ENCODE measurements around the gene PRKCB.

DNA sequence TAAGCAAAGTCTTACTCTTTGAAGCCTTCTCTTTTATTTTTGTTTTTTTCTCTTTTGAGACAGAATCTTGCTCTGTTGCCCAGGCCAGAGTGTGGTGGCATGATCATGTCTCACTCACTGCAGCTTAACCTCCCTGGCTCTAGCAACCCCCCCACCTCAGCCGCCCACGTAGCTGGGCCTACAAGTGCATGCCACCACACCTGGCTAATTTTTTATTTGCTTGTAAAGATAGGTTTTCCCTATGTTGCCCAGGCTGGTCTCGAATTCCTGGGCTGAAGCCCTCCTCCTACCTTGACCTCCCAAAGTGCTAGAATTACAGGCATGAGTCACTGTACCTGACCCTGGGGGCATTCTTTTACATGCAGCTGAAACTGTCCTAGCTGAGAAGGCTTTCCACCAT is 154.7 kb downstream of the PRKCB start:
- TF ChIP-seq, protein P1, sequence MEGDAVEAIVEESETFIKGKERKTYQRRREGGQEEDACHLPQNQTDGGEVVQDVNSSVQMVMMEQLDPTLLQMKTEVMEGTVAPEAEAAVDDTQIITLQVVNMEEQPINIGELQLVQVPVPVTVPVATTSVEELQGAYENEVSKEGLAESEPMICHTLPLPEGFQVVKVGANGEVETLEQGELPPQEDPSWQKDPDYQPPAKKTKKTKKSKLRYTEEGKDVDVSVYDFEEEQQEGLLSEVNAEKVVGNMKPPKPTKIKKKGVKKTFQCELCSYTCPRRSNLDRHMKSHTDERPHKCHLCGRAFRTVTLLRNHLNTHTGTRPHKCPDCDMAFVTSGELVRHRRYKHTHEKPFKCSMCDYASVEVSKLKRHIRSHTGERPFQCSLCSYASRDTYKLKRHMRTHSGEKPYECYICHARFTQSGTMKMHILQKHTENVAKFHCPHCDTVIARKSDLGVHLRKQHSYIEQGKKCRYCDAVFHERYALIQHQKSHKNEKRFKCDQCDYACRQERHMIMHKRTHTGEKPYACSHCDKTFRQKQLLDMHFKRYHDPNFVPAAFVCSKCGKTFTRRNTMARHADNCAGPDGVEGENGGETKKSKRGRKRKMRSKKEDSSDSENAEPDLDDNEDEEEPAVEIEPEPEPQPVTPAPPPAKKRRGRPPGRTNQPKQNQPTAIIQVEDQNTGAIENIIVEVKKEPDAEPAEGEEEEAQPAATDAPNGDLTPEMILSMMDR (IDR thresholded peaks at IDR 0.05): no peak
- no peak for TF ChIP-seq SREBF2 (IDR thresholded peaks at IDR 0.05)
- no peak for TF ChIP-seq ZFP36 (IDR thresholded peaks at IDR 0.05; ENCODE audit: borderline replicate concordance, partially characterized antibody)
- TF ChIP-seq RAD21 (conservative IDR thresholded peaks at IDR 0.05 in 1 of 2, IDR thresholded peaks at IDR 0.05 in 1 of 2): no peak
- TF ChIP-seq MYC (IDR thresholded peaks at IDR 0.05; ENCODE audit: borderline replicate concordance, low read length): no peak
- TF ChIP-seq, protein P2, sequence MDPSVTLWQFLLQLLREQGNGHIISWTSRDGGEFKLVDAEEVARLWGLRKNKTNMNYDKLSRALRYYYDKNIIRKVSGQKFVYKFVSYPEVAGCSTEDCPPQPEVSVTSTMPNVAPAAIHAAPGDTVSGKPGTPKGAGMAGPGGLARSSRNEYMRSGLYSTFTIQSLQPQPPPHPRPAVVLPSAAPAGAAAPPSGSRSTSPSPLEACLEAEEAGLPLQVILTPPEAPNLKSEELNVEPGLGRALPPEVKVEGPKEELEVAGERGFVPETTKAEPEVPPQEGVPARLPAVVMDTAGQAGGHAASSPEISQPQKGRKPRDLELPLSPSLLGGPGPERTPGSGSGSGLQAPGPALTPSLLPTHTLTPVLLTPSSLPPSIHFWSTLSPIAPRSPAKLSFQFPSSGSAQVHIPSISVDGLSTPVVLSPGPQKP (IDR thresholded peaks at IDR 0.05; ENCODE audit: low read depth, low read length): no peak
- TF ChIP-seq, protein P3, sequence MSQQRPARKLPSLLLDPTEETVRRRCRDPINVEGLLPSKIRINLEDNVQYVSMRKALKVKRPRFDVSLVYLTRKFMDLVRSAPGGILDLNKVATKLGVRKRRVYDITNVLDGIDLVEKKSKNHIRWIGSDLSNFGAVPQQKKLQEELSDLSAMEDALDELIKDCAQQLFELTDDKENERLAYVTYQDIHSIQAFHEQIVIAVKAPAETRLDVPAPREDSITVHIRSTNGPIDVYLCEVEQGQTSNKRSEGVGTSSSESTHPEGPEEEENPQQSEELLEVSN (IDR thresholded peaks at IDR 0.05; ENCODE audit: borderline replicate concordance, low read depth): no peak
- TF ChIP-seq, protein P4, sequence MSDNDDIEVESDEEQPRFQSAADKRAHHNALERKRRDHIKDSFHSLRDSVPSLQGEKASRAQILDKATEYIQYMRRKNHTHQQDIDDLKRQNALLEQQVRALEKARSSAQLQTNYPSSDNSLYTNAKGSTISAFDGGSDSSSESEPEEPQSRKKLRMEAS (IDR thresholded peaks at IDR 0.05): no peak
- TF ChIP-seq CHD2 (IDR thresholded peaks at IDR 0.05; ENCODE audit: low read length, partially characterized antibody): no peak
- TF ChIP-seq, protein P5, sequence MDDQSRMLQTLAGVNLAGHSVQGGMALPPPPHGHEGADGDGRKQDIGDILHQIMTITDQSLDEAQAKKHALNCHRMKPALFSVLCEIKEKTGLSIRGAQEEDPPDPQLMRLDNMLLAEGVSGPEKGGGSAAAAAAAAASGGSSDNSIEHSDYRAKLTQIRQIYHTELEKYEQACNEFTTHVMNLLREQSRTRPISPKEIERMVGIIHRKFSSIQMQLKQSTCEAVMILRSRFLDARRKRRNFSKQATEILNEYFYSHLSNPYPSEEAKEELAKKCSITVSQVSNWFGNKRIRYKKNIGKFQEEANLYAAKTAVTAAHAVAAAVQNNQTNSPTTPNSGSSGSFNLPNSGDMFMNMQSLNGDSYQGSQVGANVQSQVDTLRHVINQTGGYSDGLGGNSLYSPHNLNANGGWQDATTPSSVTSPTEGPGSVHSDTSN (IDR thresholded peaks at IDR 0.05): no peak
- no peak for TF ChIP-seq BHLHE40 (IDR thresholded peaks at IDR 0.05; ENCODE audit: low read depth, low read length)
- no peak for TF ChIP-seq POLR2A (IDR thresholded peaks at IDR 0.05; ENCODE audit: low read length)
- no peak for TF ChIP-seq CEBPB (IDR thresholded peaks at IDR 0.05)

Data from A549 (cell line).